Germinal center (tissue), 1 donor: Measurements from ENCODE around the gene C2CD3.

Experiments
- DNase-seq: peaks from one replicate; pipeline ENCODE4 v3.0.0; 2012; ENCODE audit warnings: mixed read lengths, low spot score

Gene C2CD3

DNA sequence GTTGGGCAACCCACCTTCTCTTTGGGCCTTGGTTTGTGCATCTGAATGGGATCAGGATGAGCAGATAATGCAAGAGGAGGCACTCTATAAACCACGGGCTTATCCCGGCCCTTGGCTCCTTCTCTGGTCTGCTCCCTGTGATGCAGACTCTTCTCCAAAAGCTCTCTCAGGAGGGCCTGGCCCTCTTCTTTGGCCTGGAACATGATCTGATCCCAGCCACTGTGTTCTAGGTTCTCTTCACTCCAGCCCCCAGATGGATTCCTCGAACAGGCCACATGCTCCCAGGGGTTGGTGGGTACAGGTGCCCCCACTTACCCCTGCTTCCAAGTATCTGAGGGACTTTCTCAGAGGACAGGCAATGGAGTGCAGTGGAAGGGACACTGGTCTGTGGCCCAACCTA lies 153.2 kb downstream of the C2CD3 start:
- DNase-seq: no peak

DNA sequence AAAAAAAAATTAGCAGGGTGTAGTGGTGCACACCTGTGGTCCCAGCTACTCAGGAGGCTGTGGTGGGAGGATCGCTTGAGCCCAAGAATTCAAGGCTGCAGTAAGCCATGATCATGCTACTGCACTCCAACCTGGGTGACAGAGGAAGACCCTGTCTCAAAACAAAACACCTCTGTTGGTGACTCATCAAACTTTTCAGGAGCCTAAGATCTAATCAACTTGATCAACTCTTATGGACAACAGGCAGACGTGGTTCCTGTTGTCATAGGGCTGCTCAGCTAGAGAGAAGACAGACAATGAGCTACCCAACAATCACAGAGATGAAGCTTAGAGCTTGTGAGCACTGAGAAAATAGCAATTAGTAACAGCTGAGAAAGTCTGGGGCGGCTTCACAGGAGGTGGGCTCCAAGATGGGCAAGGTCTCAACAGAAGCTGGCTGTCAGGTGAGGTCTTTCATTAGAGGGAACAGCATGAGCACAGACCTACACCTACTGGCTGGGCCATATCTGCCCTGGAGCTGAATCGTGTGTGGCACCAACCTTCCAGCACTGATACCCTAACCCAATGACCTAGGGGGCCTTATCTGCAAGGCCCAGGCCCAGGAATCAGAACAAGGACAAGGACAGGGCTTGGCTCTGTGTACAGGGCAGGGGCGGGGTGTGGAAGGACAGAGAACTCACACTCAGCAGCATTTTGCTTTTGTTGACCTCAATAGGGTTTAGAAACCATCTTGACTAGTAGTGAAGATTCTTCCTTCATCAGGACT lies 154.7 kb downstream of the C2CD3 start:
- DNase-seq: no peak

DNA sequence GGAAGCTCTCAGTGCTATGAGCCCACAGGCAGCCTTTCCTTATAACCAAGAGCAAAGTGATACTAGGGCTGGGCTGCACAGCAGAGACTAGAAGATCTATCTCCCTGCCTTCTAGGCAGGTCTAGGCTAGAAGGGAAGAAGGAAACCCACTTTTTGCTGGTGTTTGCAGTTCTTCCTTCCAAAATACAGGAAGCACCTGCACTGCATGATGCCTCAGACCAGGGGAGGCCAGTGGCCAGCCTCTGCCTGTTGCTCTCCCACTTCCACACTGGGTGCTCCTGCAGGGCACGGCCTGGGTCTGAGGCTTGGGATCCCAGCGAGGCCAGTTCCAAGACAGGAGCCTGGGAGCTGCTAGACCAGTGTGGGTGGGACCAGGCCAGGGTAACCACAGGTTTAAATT lies 155.9 kb downstream of the C2CD3 start:
- no peak for DNase-seq

DNA sequence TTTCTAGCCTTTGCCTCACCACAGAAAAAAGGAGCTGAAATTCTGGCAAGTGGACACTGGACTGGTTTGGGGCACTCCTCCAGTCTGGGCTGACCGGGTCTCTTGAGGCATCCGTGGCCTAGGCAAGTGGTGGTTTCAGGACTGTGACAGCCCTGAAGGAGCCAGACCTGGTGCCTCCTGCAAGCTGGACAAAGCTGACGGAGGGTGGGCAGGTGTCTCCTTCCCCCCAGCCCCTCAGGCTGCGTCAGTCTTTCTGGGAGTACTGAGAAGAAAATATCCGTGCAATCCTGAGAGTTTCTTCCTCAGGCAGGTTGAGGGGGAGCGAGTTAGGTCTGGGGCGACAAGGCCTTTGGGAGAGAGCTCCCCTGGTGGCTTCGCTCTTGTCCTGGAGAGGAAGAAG lies 157.7 kb downstream of the C2CD3 start:
- no peak for DNase-seq

DNA sequence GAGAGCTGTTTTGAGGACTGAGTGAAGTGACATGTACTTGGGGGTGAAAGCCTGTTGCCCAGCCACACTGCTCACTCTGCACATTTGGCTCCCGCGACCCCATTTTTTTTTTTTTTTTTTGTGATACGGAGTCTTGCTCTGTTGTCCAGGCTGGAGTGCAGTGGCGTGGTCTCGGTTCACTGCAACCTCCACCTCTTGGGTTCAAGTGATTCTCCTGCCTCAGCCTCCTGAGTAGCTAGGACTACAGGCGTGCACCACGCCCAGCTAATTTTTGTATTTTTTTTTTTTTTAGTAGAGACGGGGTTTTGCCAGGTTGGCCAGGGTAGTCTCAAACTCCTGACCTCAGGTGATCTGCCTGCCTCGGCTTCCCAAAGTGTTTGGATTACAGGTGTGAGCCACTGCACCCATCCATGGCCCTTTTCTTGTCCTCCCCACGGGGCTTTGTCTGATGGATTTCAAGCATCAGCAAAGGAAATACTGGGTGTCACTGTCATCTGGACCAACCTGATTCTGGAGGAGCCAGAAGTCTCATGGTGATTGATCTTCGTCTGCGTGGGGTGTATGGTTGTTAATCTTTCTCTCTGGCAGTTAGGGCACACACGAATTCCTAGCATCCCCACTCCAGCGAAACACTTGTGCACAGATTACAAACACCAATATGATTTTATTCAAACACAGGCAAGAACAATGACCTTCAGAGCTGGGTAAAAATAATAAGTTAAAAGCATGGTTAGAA lies 158.6 kb downstream of the C2CD3 start:
- no peak for DNase-seq

DNA sequence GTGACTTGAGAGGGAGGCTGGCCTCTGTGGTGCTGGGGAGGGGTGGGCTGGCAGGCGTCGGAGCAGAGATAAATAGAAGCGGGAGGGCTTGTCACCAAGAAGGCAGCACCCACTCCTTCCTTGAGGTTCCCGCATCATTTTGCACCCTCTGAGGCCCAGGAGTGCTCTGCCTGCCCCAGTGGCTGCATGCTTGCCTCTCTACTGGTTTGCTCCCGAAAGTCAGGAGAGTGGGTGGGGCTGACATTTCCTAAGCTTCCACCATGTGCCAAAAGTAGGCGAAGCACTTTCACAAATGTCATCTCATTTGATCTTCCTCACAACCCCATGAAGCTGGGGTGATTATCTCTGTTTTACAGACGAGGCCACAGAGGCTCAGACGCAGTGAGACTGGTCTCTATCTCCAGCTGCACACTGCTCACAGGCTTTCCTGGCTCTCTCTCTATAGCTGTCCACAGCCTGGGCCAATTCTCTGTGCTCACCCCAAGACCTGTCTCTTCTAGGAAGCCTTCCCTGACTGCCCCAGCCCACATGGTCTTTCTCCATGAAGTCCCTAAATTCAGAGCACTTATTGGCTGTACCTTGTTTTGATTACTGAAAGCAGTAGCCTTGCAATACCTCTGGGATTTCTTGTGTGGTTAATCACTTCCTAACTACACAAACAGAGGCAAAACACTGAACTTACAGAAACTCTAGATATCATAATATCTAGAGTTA lies 159.3 kb downstream of the C2CD3 start:
- DNase-seq: no peak

DNA sequence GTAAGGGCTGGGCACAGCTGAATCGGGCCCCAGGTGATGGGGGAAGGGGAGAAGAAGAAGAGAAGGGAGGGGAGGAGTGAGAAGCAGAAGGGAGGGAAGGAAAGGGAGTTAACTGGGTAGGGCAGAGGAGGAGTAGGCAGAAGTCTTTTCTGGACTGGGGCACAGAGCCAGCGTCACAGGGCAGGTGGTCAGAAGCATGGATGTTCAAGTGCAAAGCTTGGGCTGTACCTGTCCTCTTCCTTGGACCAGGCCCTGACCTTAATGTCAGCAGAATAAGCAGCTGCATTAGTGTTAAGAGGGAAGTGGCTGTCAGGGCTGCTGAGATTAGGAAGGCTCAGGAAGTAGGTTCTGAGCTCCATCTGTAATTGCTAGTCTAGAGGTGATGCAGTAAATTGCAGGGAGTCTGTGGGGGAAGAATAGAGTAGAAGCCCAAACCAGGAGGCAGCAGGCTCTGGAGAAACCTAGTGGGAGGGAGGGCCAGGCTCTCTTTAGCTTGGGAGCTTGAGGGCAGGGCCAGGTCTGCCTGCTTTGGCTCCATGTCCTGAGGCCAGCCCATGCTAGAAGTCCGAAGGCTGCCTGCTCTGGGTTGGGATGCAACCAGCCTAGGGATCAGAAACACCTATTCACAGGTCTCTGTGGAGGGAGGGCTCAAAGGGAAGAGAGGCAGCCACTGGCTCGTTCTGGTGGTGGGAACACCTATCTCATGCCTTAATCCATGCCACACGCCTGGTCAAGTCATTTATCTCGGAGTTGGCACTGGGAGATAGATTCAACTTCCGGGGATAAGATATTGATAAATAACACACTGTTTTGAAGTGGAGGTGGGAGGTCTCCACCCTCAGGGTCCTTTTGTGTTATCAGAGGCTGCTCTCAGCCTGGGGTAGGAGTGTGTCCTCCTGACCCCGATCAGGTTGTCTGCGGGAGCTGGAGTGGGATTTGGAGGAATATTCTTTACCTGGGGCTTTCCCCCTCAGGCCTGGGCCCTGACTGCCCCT lies 160.2 kb downstream of the C2CD3 start:
- no peak for DNase-seq

DNA sequence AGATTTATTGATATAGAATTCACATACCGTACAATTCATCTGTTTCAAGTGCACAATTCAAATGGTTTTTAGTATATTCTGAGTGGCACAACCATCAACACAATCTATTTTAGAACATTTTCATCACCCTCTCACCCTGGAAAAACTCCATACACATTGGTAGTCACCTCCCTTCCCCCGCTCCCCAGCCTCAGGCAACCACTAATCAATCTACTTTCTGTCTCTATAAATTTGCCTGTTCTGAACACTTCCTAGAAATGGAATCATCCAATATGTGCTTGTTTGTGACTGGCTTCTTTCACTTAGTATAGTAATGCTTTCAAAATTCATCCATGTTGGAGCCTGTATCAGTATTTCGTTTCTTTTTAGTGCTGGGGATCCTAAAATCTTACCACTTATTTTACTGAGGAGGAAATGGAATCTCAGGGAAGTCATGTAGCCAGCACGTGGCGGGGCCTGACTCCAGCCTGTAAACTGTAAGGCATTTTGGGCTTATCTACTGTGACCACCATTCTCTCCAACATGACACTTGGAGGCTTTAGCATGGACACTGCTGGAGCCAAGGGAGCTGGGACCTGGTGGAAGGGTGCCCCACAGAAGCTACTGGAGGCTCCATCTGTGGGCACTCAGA lies 161.0 kb downstream of the C2CD3 start:
- DNase-seq: no peak

DNA sequence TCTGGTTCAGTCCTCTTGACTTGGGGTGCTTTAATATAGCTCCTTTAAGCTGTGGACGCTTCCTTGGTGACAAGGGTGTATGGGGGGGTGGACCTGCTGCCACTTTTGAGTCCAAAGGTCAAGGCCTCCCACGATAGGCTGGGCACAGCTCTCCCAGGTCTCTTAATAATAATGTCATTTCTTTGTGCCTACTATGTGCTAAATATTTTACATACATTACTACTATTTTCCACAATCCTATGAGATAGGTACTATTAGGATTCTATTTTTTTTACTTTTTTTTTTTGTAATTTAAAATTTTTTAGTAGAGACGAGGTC lies 161.6 kb downstream of the C2CD3 start:
- DNase-seq: no peak

DNA sequence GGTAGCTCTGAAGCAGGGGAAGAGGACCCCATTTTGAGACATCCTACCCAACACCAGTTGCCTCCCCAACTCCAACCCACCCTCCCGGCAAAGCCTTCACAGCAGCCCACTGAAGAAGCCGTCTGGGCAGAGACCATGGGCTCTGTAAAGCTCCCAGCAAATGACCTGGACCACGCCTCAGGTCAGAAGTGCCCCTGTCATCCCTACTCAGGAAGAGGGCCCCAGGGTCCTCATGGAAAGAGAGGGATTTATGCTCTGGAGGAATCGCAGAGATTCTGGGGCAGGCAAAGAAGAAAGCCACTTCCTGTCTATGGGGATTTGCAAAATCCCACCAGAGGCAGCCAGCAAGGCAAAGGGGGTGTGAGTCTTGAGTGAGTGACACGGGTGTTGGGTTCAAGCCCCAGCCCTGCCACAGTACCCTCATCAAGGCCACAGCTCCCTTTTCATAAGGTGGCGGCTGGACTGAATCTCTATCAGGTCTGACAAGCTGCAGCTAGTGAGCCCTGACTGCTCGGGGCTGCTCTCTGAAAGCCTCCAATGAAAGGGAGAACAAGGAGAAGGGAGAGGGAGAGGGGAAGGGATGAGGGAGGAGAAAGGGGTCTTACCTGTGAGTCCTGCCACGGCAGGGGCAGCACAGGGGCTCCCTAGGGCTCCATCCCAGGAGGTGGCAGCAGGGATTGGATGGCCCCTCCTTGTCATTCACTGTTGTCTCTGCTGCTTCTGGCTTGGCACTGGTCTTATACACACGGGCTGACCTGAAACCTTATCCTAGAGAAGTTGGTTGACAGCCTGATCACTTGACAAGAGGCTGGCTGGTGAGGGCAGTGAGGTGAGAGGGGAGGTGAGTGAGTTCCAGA lies 162.2 kb downstream of the C2CD3 start, which contains the start of gene UCP3:
Gene UCP3, minus strand, starts transcription at position 713 of the 857 bp plus-strand sequence. CDS start 2,043 bp downstream, outside the sequence.
- no peak for DNase-seq

DNA sequence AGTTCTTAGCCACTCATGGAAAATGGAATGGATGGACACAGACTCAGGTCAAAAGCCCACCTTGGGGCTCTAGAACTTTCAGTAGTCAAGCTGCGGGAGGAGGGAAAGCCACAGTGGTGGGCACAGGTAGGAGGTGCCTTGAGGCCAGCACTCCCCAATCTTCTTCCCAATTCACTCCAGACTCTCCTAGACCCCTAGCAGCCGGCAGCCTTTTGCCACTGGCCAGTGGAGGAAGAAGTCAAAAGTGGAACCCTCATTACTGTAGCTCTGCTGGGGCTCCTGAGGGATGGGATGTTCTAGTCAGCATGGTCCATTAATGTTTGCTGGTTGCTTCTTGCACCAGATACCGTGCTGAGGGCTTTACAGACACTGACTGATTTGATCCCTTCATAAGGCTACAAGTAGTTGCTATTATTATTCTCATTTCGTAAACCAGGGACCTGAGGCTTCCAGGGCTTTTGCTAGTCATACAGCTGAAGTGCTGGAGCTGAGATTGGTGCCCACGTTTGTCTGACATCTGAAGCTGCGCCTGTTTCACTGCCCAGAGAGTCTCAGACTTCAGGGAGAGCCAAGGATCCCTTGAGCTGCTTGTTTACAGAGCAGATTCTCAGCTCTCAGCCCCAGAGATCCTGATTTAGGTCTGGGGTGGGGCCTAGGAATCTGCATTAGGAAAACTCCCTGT lies 163.0 kb downstream of the C2CD3 start:
- DNase-seq: no peak

DNA sequence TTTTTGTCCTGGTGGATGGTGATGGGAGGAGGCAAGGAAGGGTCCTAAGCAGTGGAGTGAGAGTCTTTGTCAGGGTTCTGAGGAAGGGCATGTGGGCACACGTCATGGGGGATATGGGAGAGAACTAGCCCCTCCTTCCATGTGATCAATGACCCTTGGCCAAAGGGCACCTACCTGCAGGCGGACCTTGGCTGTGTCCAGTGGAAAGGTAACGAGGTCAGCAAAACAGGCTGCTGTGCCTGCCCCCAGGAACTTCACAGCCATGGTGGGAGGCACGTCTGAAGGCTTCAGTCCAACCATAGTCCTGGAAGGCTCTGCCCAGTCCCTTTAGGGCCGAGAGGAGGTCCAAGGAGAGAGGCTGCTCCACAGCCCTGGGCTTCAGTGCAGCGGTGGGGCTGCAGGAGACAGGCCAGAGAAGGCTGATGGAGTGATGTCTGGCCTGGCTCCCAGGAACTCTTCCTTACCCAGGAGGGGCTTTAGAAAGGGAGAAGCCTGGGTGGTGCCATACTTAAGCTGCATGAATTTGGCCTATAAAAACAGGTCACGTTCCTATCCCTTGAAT lies 164.0 kb downstream of the C2CD3 start:
- no peak for DNase-seq

DNA sequence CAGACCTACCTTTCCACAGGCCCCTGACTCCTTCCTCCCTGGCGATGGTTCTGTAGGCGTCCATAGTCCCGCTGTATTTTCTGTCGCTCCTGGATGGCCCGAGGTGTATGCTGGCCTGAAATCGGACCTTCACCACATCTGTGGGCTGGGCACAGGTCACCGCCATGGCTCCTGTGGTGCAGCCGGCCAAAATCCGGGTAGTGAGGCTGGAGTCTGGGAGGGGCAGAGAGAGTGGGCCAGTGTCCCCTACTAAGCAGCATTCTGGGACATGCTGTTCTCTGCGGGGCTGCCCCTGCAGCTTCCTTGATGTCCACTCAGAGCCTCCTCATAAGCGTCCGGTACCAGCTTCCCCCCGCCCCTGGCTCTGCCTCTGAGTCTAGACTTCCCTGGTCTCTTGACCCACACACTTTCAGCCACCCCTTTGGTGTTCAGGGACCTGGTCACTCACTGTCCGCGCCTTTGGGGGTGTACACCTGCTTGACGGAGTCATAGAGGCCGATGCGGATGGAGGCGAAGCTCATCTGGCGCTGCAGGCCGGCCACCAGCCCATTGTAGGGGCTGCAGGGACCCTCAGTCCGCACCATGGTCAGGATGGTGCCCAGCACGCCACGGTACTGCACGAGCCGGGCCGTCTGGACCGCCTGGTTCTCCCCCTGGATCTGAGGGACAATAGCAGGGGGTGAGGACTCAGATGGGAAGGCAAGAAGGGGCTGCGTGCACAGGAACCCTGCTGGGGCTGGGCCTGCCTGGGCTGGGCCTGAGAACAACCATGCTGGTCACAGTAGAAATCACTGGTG lies 164.9 kb downstream of the C2CD3 start:
- no peak for DNase-seq

DNA sequence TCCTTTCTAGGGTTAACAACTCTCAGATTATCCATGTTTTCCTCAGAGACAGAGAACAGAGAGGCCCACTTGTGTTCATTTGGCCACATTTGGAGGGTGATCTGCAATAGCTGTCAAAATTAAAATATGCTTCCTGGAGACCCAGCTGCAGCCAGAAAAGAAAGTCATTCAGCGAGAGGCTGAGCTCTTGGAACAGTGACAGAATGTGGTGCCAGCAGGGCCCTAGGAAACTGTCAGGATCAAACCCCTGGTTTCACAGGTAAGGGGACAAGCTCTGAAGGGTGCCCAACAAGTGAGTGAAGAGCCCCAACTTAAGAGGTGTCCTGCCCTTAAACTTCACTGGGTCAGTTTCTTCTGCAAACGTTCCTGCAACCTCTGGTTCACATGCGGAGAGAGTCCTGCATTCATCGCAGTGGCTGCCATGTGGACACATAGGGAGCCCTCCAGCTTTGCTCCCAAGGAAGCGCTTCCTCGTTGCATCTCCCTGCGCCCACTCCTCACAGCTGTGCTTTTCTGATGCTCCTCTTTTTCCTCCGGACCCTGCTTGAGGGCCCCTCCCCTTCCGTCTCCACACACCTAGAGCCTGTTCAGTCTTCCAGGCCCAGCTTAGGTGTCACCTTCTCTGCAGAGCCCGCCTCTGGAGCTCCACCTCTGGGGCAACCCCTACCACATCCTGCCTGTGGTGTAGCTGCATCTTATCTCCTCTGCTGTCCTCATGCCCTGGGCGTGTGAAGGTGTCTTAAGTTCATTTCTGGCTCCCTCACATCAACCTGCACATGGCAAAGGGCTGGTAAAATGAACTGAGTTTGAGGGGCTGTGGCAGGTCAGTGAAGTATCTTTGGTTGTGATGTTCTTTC lies 165.8 kb downstream of the C2CD3 start:
- no peak for DNase-seq

DNA sequence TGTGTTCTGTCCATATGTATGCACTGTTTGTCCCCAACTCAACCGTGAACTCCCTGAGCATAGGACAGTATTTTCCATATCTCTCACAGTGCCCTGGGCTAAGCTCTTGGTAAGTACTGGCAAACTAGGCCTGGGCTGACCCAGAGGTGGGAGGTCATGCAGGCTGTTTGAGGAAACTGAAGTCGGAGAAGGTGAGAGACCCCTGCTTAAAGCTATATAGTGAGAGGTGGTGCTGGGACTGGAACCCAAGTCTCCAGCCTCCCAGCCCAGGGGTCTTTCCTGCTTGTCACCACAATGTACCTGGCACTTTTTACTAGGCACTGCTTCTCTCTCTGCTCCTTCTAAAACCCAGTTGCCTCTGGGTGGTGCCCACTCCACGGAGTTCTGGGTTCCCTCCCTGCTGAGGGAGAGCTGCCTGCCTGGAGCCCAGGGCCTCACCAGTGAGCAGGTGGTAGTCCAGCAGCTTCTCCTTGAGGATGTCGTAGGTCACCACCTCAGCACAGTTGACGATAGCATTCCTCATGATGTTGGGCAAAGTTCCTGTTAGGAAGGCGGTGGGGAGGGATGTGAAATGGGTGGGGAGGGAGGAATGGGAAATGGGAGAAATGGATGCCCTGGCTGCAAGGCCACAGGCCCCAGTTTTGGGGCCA lies 166.6 kb downstream of the C2CD3 start:
- DNase-seq: no peak

DNA sequence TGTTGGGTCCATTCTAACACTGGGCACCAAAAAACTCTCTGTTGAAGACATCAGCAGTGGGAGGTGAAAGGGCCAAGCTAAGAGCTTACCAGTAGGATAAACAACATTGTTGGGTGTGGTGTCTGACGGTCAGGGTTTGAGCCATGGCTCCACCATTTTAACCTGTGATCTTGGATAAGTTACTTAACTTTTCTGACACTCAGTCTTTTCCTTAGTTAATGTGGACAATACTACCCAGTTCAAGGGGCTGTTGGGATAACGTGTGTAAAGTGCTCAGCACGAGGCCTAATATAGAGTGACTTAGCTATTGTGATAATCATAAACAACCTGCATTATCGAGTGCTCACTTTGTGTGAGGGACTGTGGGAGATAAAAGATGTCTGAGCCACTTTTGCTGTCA lies 168.0 kb downstream of the C2CD3 start:
- no peak for DNase-seq

DNA sequence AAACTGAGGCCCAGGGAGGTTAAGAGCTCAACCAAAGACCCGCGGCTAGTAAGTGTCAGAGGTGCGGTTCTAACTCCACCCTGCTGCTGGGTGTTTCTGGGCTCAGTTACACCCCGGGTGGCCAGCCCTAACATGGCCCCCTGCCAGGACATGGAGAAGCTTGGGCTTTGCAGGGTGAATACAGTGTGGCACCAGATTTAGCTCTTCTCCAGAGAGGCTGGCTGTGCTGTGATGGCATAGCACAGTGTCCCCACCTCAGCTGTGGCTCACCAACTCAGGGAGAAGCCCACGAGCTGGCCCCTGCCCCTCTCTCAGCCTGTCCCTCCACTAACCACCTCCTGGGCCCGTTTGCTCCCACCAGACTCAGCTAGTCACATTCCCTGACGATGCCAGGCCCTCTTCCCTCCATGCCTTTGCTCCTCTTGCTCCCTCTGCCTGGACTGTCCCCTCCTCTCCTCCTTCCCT lies 168.9 kb downstream of the C2CD3 start:
- no peak for DNase-seq
